ENCODE measurements around the gene IL17C.
"Not testable (repeated sequence)": the region's sequence is repeated elsewhere in the genome, so short reads cannot be mapped to it uniquely, and the experiment has no call there.

The IL17C gene

DNA sequence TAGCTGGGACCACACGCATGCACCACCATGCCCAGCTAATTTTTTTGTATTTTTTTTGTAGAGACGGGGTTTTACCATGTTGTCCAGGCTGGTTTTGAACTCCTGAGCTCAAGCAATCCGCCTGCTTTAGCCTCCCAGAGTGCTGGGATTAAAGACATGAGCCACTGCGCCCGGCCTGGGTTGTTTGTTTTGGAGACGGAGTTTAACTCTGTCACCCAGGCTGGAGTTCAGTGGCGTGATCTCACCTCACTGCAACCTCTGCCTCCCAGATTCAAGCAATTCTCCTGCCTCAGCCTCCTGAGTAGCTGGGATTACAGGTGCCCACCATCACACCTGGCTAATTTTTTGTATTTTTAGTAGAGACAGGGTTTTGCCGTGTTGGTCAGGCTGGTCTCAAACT is 28.9 kb upstream of the IL17C start:
- DNase-seq (ENCODE audit: insufficient read length, low spot score); FAIRE-seq: not testable (repeated sequence)

DNA sequence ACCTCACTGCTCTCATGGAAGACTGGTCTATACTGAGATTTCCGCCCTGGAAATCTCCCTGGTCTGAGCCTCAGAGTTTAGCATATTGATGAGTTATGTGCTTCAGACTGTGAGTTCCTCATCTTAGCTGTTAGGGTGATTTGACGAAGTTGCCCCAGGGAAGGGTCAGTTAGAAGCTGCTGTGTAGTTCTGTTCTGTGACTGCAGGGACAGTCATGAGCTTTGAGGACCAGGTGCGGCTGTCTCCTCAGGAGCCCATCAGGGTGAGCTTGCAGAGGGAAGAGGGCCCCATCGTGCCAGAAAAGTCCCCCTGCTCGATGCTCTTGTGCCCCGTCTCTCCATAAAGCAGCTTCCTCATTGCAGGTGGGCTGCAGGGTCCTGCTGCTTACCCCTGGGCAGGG is 28.3 kb upstream of the IL17C start:
- DNase-seq (ENCODE audit: insufficient read length, low spot score) (no peak), FAIRE-seq (no peak)

DNA sequence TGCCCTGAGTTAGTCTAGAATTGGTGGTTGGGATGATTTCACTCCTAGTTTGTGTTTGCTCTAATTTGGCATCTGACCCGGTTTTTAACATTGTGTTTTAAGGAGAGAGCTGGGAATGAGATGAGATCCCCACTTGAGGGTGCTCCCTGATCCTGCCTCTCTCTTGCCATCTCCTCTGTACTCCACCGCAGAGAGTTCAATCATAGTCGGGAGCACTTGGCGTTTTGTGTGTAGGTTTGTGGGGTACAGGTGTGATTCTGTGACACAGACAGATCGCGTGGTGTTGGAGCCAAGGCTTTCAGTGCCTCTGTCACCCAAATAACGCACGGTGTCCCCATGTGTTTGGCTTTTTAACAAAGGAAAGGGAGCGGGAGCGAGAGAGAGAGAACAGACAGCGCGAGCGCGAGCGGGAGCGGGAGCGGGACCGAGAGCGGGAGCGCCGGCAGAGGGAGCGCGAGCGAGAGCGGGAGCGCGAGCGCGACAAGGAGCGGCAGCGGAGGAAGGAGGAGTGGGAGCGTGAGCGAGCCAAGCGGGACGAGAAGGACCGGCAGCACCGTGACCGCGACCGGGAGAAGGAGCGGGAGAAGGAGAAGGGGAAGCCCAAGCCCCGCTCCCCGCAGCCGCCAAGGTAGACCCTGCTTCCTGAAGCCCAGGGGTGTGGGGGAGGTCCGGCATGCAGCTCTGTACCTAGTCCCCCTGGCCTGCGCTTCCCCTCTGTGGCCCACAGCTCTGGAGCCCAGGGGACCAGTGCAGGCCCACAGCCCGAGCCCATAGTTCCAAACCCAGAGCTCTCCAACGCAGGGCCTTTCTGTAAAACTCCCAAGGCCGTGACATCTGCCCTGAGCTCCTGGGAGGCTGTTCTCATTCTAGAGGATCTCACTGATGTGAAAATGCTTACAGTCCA is 27.2 kb upstream of the IL17C start:
- FAIRE-seq: no peak
- DNase-seq (ENCODE audit: insufficient read length, low spot score): no peak

DNA sequence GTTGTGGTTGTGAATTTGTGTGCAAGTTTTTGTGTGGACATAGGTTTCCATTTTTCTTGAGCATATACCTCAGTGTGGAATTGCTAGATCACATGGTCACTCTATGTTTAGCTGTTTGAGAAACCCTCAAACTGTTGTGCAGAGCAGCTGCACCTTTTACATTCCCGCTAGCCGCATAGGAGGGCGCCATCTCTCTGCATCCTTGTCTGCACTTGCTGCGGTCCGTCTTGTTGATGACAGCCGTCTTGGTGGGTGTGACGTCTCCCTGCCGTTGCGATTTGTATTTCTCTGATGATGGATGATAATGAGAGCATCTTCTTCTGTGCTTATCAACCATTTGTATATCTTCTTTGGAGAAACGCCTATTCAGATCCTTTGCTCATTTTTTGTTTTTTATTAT is 25.1 kb upstream of the IL17C start:
- no peak for FAIRE-seq

DNA sequence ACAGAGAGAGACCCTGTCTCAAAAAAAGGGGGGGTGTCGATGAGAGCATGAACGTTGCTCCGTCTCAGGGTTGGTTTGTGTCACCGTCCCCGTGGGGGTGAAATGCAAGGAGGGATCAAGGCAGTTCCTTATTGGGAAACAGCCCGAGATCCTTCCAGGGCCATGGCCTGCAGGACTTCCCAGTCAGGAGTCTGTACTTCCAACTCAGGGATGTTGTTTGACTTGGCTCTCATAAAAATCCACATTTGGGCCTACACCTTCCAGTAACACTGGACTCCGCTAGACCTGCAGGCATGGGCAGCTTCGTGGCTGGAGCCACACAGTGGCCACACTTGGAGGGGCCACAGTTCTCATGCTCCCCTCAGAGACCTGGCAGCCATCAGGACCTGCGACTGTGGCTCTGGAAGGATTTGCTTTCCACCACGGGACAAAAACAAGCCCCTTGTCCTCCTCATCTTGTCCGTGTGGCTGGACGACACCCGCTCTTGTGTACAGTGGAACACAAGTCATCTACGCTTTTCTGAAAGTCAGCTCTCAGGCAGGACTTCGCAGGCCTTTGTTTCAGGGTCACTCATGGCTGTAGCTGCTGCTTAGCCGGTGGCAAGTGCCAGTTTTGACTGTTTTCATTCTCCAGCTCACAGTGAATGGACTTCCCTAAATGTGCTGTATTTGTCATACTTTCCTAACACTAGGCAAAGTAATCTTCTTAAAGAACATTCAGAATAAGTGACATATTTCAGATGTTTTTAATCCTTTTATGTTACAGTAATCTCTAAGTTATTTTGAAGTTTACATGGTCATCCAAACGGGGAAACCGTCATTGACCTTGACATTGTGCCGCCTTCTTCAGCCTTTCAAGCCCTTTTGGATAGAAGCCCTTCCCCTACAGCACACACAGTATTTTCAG is 24.2 kb upstream of the IL17C start:
- FAIRE-seq (no peak), DNase-seq (ENCODE audit: insufficient read length, low spot score) (no peak)

More for the DNA sequence above, 25.1 kb upstream of the IL17C start:
- DNase-seq (ENCODE audit: insufficient read length, low spot score): no peak

DNA sequence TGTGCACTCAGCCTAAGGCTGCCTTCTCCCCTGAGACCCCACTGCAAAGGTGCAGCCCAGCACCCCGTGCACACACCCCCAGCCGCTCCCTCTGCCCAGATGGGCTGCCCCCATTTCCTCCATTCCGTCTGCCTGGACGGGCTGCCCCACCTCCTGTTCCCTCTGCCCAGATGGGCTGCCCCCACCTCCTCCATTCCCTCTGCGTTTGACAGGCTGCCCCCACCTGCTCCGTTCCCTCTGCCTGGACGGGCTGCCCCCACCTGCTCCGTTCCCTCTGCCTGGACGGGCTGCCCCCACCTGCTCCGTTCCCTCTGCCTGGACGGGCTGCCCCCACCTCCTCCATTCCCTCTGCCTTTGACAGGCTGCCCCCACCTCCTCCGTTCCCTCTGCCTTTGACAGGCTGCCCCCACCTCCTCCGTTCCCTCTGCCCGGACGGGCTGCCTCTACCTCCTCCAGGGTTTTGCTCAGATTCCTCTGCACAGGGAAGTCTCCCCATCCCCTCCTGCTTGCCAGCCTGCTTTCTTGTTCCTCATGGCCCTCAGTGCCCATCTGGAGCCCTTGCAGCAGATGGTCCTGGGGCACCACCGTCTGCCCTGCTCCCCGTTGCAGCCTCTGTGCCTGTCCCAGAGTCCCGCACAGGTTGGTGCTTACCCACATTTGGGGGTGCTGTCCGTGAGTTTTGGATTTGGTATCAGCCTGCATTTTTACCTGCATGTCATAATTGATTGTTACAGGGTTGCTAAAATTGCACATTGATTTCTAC is 23.4 kb upstream of the IL17C start:
- FAIRE-seq (peak; percentile 26), DNase-seq (ENCODE audit: insufficient read length, low spot score) (no peak)

DNA sequence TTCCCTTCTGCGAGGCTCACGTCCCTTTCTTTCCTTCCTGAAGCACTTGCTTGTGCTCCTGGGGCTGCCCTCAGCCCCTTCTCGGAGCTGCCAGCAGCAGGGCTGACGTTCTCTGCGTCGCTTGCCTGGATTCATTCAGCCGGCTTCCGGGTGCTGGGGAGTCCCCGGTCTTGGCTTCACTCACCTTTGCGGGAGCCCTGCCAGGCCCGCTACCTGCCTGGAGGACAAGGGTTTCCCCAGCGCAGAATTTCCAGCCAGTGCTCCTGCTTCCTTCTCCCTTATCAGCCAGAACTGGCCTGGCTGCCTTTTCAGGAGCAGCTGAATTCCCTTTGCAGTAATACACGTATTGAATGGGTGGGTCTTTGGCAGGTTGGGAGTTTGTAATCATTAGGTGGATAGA is 22.1 kb upstream of the IL17C start:
- FAIRE-seq: no peak
- no peak for DNase-seq (ENCODE audit: insufficient read length, low spot score)

GRCh38 chr16:88616736-88617135 is 21.6 kb upstream of the IL17C start:
- FAIRE-seq (no peak), DNase-seq (ENCODE audit: insufficient read length, low spot score) (no peak)

- DNase-seq (ENCODE audit: insufficient read length, low spot score) (no peak), FAIRE-seq (no peak)
Measured at GRCh38 chr16:88617268-88618031, 20.9 kb upstream of the IL17C start.

GRCh38 chr16:88618182-88618955 is 20.0 kb upstream of the IL17C start:
- DNase-seq (ENCODE audit: insufficient read length, low spot score) (no peak), FAIRE-seq (no peak)

DNA sequence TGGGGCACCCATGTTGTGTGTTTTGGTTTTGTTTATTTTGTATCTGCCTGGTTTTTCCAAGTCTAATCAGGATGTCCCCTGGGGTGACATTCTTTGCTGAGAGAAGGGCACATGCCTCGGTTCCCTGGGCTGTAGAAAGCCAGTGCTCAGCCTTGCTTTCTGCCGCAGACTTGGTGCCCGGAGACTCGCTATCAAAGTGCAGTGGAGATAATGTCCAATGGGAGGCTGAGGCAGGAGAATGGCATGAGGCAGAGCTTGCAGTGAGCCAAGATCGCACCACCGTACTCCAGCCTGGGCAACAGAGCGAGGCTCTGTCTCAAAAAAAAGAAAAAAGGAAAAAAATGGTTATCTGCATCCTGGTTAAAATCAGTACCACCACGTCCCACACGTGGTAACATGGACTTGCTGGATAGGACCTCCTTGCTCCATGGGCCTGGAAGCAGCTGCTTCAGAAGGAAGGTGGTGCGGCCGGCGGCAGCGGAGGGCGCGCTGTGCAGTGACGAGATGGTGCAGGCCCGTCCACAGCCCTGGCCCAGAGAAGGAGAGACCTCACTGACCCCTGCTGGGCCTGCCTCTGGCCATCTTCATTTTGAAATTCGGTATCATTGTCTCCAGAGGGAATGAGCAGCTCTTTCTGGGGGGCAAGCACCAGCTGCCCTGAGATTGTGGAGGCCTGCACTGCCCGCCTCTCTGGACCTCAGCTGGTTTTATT is 19.3 kb upstream of the IL17C start:
- no peak for DNase-seq (ENCODE audit: insufficient read length, low spot score)
- FAIRE-seq: no peak

DNA sequence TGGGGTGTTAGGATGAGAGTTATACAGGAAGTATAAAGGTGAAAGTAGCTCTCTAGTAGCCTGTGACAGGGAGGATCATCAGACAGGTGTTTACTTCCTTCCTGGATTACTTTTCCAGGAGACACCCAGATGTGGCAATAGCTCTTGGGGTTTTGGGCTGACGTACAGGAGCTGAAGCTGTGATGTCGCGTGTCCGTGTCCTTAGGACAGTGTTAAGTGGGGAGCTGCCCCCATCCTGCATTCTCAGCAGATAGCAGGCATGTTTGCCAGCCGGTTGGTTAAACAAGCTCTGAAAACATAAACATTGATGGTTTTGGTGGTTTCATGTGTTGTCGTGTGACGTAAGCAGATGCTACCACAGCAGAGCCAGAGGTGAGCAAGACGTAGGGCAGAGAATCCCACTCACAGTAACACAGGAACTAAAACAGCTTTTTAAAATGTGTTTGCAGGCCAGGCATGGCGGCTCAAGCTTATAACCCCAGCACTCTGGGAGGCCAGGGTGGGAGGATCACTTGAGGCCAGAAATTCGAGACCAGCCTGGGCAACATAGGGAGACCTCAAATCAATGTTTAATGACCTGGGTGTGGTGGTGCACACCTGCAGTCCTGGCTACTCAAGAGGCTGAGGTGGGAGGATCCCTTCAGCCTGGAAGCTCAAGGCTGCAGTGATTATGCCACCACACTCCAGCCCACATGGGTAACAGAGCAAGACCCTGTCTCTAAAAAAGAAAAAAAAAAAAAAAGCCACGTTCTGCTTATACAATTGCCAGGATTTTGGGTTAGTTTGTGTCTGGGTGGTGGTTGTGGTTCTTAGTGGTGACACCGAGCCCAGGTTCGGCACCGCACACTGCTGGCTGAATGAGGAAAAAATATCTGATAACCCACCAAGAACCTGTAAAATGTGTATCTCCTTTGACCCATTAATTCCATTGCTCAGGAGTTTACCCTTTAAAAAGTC is 18.2 kb upstream of the IL17C start:
- no peak for DNase-seq (ENCODE audit: insufficient read length, low spot score)
- no peak for FAIRE-seq

DNA sequence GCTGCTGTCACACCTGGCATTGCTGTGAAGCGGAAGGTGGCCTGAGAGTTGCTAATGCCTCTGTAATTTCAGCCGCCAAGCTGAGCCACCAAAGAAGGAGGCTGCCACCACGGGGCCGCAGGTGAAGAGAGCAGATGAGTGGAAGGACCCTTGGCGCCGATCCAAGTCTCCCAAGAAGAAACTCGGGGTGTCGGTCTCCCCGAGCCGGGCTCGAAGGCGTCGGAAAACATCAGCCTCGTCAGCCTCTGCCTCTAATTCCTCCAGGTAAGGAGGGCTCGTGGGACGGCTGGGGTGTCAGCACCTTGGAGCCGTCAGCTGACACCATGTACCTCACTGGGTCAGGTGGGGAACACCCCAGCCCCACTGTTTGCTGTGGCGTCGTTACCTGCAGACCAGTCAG is 16.2 kb upstream of the IL17C start:
- no peak for DNase-seq (ENCODE audit: insufficient read length, low spot score)
- no peak for FAIRE-seq

- DNase-seq (ENCODE audit: insufficient read length, low spot score) (no peak), FAIRE-seq (no peak)
Measured at GRCh38 chr16:88622866-88623265, 15.5 kb upstream of the IL17C start.

- FAIRE-seq (no peak), DNase-seq (ENCODE audit: insufficient read length, low spot score) (no peak)
Measured at GRCh38 chr16:88623858-88624257, 14.5 kb upstream of the IL17C start.

GRCh38 chr16:88624481-88624880 is 13.9 kb upstream of the IL17C start:
- no peak for DNase-seq (ENCODE audit: insufficient read length, low spot score)
- no peak for FAIRE-seq

GRCh38 chr16:88624977-88625576 is 13.3 kb upstream of the IL17C start:
- no peak for FAIRE-seq
- DNase-seq (ENCODE audit: insufficient read length, low spot score): no peak

Data from HTR-8/SVneo (cell line).